GM12878 (cell line): ENCODE data around the gene AOC3. TPM values are rescaled to one million over a fixed set of nuclear protein-coding genes. Genes with fewer than 3 reads are reported as not detected.

ENCODE experiments used
- ATAC-seq: fragments of 200-7000 bp; cut with Tn5 transposase; 3 replicates; pipeline ENCODE4 v1.9.1; 2020; ENCODE audit warnings: mild to moderate bottlenecking, moderate library complexity
- BruUV-seq: library from RNA; stranded (reverse); fragments of 400-500 nt; replicated peaks from 2 replicates; lab custom pipeline; 2021; lab: Mats Ljungman, UMichigan
- CTCF ChIA-PET: fragments of 300-600 bp; sonication (Branson Sonifier 250); formaldehyde crosslinking; extraction: SDS; loops from one replicate; lab custom pipeline; 2021; ENCODE audit warnings: inconsistent platforms; lab: Yijun Ruan, JAX
- POLR2A ChIA-PET: fragments of 350-600 bp; formaldehyde crosslinking; extraction: SDS; loops from one replicate; lab custom pipeline; 2021; ENCODE audit warnings: inconsistent platforms; lab: Charles Lee
- RAD21 ChIA-PET: fragments of 300-600 bp; sonication (Branson Sonifier 250); formaldehyde crosslinking; loops from one replicate; lab custom pipeline; 2023; ENCODE audit warnings: antibody characterized with exemption; ENCODE audit not compliant: unreplicated experiment; lab: Charles Lee
- SMC1A ChIA-PET: fragments of 300-600 bp; sonication (Branson Sonifier 250); formaldehyde crosslinking; loops from one replicate; lab custom pipeline; 2023; ENCODE audit not compliant: unreplicated experiment, uncharacterized antibody; lab: Charles Lee
- DNase-seq: peaks from one replicate; pipeline ENCODE4 v3.0.0-alpha.2; 2011; ENCODE audit warnings: low read depth, low spot score
- FAIRE-seq: peaks from 3 replicates; lab custom pipeline; 2011; peaks lifted over from hg19 to GRCh38; lab: Jason Lieb, UNC
- H2AFZ ChIP-seq: 2 replicates; pipeline ENCODE4 v1.6.0; 2011; ENCODE audit warnings: low read depth, low read length, control low read depth; ENCODE audit not compliant: control insufficient read depth
- H3K27ac ChIP-seq: 2 replicates; pipeline ENCODE4 v1.5.1; 2011; ENCODE audit warnings: control low read depth; ENCODE audit not compliant: control insufficient read depth, insufficient read depth
- H3K27me3 ChIP-seq, 2 experiments: replicated peaks in 1 of 2; 2 replicates each; pipeline versions ENCODE4 v1.6.0 to v1.6.1; 2011; ENCODE audit warnings: low read length in 1 of 2; ENCODE audit not compliant: control insufficient read depth in 2 of 2, insufficient read depth in 2 of 2
- H3K36me3 ChIP-seq, 2 experiments: 2 replicates each; pipeline ENCODE4 v1.5.1; 2011; ENCODE audit warnings: low read length in 1 of 2; ENCODE audit not compliant: control insufficient read depth in 2 of 2, insufficient read depth in 2 of 2
- H3K4me1 ChIP-seq: 2 replicates; pipeline ENCODE4 v1.6.1; 2011; ENCODE audit warnings: mild to moderate bottlenecking, low read length, moderate library complexity, mixed read lengths; ENCODE audit not compliant: control insufficient read depth, insufficient read depth
- H3K4me2 ChIP-seq: 2 replicates; pipeline ENCODE4 v1.6.0; 2011; ENCODE audit warnings: control low read depth; ENCODE audit not compliant: control insufficient read depth, insufficient read depth
- H3K4me3 ChIP-seq: fragments of 200-600 bp; sonication (generic); 2 replicates; pipeline ENCODE4 v1.5.1; 2016
- H3K79me2 ChIP-seq: 2 replicates; pipeline ENCODE4 v1.6.0; 2011; ENCODE audit warnings: low read length; ENCODE audit not compliant: control insufficient read depth, insufficient read depth
- H3K9ac ChIP-seq: 2 replicates; pipeline ENCODE4 v1.8.0; 2011; ENCODE audit warnings: low read length, control low read depth, mixed read lengths; ENCODE audit not compliant: control insufficient read depth, insufficient read depth
- H3K9me3 ChIP-seq: replicated peaks from 3 replicates; pipeline ENCODE4 v1.5.1; 2011; ENCODE audit warnings: mild to moderate bottlenecking, low read length; ENCODE audit not compliant: control insufficient read depth, insufficient read depth
- H4K20me1 ChIP-seq: 2 replicates; pipeline ENCODE4 v1.6.0; 2011; ENCODE audit not compliant: control insufficient read depth, insufficient read depth
- CREM ChIP-seq: IDR thresholded peaks from 2 replicates; pipeline ENCODE4 v1.6.1; 2014; ENCODE audit warnings: antibody characterized with exemption, low read depth
- DPF2 ChIP-seq: fragments of 450-650 bp; IDR thresholded peaks from 2 replicates; pipeline ENCODE4 v1.6.1; 2017; ENCODE audit warnings: mild to moderate bottlenecking
- FOXM1 ChIP-seq: IDR thresholded peaks from 2 replicates; pipeline ENCODE4 v1.6.1; 2012; ENCODE audit warnings: low read depth, mild to moderate bottlenecking, inconsistent platforms, low read length, moderate library complexity
- LARP7 ChIP-seq: fragments of 450-650 bp; IDR thresholded peaks from 2 replicates; pipeline ENCODE4 v1.6.1; 2017; ENCODE audit warnings: mild to moderate bottlenecking
- NR2C1 ChIP-seq: fragments of 450-650 bp; IDR thresholded peaks from 2 replicates; pipeline ENCODE4 v1.6.1; 2017; ENCODE audit warnings: antibody characterized with exemption, mild to moderate bottlenecking, moderate library complexity
- PAX8 ChIP-seq: fragments of 450-650 bp; IDR thresholded peaks from 2 replicates; pipeline ENCODE4 v1.6.1; 2017; ENCODE audit warnings: mild to moderate bottlenecking, moderate library complexity
- RB1 ChIP-seq: fragments of 450-650 bp; formaldehyde crosslinking; IDR thresholded peaks from 2 replicates; pipeline ENCODE4 v1.6.1; 2017; ENCODE audit warnings: mild to moderate bottlenecking, borderline replicate concordance
- SREBF2 ChIP-seq: IDR thresholded peaks from 2 replicates; pipeline ENCODE4 v1.6.1; 2012; ENCODE audit warnings: mild to moderate bottlenecking, low read length
- SRF ChIP-seq, 2 experiments: IDR thresholded peaks; 2 replicates each; pipeline ENCODE4 v1.6.1; 2011; ENCODE audit warnings: low read depth in 2 of 2, low read length in 2 of 2, mild to moderate bottlenecking in 1 of 2, moderate library complexity in 1 of 2
- TCF7 ChIP-seq: IDR thresholded peaks from 2 replicates; pipeline ENCODE4 v1.6.1; 2014; ENCODE audit warnings: antibody characterized with exemption, borderline replicate concordance
- YY1 ChIP-seq: IDR thresholded peaks from 2 replicates; pipeline ENCODE4 v1.6.1; 2011; ENCODE audit warnings: low read depth, mild to moderate bottlenecking, low read length
- WGBS: methylation state at CpG from one replicate; pipeline ENCODE4 v1.1.6; 2016; ENCODE audit warnings: low lambda C conversion rate; ENCODE audit not compliant: insufficient replicate concordance, insufficient coverage; ENCODE audit errors: missing lambda C conversion rate; 5-methylcytosine and 5-hydroxymethylcytosine counted together
- in situ Hi-C: fragments of 300-500 bp; cut with MboI; formaldehyde crosslinking; loops from 9 replicates; pipeline ENCODE4 v1.14.3; 2018; ENCODE audit warnings: mixed read lengths
- intact Hi-C: fragments of 100-400 bp; cut with micrococcal nuclease; formaldehyde crosslinking; loops from one replicate; pipeline ENCODE4 v1.14.2; 2022; ENCODE audit not compliant: unreplicated experiment
- polyA plus RNA-seq, 11 experiments: library from polyadenylated mRNA; depleted of rRNA in 4 of 11; unstranded in 6 of 11; stranded (reverse) in 5 of 11; fragments of >200 nt; fragmentation: Nextera tagmentation in 4 of 11; fragmentation: Illumina TruSeq in 1 of 11; extraction: Ambion mirVana in 4 of 11; extraction: Trizol in 1 of 11; gene quantifications; 1 replicate in 1 of 11; 2 replicates in 10 of 11; pipeline versions ENCODE4 v1.2.1 to v1.2.3, GENCODE V29; 2011 to 2016; ENCODE audit warnings: inconsistent platforms in 2 of 11, missing spikeins in 2 of 11, low read depth in 1 of 11
- total RNA-seq, 4 experiments: library from RNA; depleted of rRNA in 3 of 4; stranded (reverse); fragments of >200 nt in 3 of 4; fragmentation: Illumina TruSeq in 1 of 4; extraction: Trizol in 1 of 4; gene quantifications; 2 replicates each; pipeline versions ENCODE4 v1.2.1 to v1.2.3, GENCODE V29; 2013 to 2021
- TF ChIP-seq, protein P1 (sequence below): fragments of 450-650 bp; IDR thresholded peaks from 2 replicates; pipeline ENCODE4 v1.6.1; 2017; ENCODE audit warnings: mild to moderate bottlenecking, moderate library complexity
- TF ChIP-seq, protein P2 (sequence below): fragments of 450-650 bp; IDR thresholded peaks from 2 replicates; pipeline ENCODE4 v1.6.1; 2016; ENCODE audit warnings: mild to moderate bottlenecking
- TF ChIP-seq, protein P3 (sequence below): fragments of 450-650 bp; IDR thresholded peaks from 2 replicates; pipeline ENCODE4 v1.6.1; 2017; ENCODE audit warnings: antibody characterized with exemption, mild to moderate bottlenecking, moderate library complexity

AOC3 gene
- total and polyA plus RNA-seq, 10 of the 15 experiments (the other 5 are each of a cell fraction or from before 2014, with no cell fraction given), result 0.02 to 0.91 (median 0.34) TPM; not detected in 2

DNA sequence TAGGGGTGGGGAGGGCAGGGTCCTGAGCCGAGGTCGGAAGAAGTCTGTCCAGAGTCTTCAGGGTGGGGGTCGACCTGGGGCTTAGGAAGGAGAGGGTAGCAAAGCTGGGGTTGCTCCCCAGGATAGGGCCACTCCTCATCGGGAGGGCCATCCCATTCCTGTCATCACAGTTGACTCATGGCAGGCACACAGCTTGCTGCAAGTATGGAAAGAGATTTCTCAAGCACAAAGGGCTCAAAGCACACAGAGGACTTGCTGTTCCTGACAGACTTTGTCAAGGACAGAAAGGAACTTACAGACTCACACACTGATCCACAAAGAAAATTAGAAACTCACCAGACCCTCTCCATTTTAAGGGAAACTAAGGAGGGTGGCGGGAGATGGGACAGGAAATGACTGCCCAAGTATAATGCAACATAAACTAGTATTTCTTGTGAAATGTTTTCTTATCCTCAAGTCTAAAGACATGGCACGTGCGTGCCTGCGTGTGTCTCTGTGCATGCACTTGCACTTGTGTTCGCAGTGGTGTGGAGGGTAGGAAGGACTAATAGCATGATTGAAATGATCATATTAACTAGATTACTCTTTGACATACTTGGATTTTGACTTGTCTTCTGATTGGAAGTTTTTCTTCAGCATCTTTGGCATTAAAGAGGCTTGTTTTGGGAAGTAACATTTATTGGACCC lies 4.3 kb upstream of the AOC3 start (continued):
- TF ChIP-seq, protein P1, sequence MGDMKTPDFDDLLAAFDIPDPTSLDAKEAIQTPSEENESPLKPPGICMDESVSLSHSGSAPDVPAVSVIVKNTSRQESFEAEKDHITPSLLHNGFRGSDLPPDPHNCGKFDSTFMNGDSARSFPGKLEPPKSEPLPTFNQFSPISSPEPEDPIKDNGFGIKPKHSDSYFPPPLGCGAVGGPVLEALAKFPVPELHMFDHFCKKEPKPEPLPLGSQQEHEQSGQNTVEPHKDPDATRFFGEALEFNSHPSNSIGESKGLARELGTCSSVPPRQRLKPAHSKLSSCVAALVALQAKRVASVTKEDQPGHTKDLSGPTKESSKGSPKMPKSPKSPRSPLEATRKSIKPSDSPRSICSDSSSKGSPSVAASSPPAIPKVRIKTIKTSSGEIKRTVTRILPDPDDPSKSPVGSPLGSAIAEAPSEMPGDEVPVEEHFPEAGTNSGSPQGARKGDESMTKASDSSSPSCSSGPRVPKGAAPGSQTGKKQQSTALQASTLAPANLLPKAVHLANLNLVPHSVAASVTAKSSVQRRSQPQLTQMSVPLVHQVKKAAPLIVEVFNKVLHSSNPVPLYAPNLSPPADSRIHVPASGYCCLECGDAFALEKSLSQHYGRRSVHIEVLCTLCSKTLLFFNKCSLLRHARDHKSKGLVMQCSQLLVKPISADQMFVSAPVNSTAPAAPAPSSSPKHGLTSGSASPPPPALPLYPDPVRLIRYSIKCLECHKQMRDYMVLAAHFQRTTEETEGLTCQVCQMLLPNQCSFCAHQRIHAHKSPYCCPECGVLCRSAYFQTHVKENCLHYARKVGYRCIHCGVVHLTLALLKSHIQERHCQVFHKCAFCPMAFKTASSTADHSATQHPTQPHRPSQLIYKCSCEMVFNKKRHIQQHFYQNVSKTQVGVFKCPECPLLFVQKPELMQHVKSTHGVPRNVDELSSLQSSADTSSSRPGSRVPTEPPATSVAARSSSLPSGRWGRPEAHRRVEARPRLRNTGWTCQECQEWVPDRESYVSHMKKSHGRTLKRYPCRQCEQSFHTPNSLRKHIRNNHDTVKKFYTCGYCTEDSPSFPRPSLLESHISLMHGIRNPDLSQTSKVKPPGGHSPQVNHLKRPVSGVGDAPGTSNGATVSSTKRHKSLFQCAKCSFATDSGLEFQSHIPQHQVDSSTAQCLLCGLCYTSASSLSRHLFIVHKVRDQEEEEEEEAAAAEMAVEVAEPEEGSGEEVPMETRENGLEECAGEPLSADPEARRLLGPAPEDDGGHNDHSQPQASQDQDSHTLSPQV, result no peak

DNA sequence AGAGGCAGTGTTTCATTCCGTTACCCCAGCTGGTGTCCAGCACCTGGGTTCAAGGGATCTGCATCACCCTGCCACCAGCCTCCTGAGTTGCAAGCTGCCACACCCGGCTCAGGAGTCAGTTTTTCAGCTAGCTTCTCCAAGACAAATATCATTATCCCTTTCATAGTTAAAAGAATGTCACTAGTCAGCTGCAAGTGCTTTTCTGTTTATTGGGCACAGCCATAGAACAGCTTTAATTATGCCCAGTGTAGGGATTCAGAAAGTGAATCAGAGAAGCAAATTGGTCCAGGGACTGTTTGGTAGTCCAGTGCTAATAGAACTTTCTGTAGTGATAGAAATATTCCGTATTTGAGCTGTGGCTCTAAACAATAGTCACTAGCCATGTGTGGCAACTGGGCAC lies 2.9 kb upstream of the AOC3 start:
- BruUV-seq, result no TSS peak
- WGBS, result 86% methylated on average over 2 of the region's 3 CpGs
- Histone ChIP-seq H3K27ac (no peak overlapping the region), H2AFZ (no peak overlapping the region), H3K27me3 (no peaks in the 10 kb centered on the region), H3K4me2 (no peak overlapping the region), H3K79me2 (no peaks in the 10 kb centered on the region), H3K4me1 (no peaks in the 10 kb centered on the region; the same call in 1 of the 2 replicates), H3K9ac (no peak overlapping the region), H3K36me3 (peaks cover 10 to 12% of the 10 kb centered on the region in 2 experiments), H3K9me3 (no peaks in the 10 kb centered on the region), H3K4me3 (no peak overlapping the region), H4K20me1 (no peaks in the 10 kb centered on the region)
- ChIA-PET CTCF (interaction anchor here (0.6 to 2.1 kb wide), 6 partner anchors 13 to 341 kb away, joined by 3 to 7 read pairs (median 3); partner anchors contain the start of genes BECN1 and RPL27), POLR2A (interaction anchor here (0.7 kb wide), 1 partner anchor 20 kb away, joined by 4 read pairs; no protein-coding TSS in a partner anchor), RAD21 (interaction anchor here (0.6 kb wide), 1 partner anchor 579 kb away, joined by 4 read pairs; no protein-coding TSS in a partner anchor), SMC1A (interaction anchor here (0.6 to 0.7 kb wide), 2 partner anchors 9 to 90 kb away, joined by 3 read pairs; no protein-coding TSS in a partner anchor)
- DNase-seq, result no peak
- intact Hi-C loops, result loop anchor here (10.0 kb wide), 1 partner anchor 147 kb away; the partner anchor contains the start of gene RPL27
- ATAC-seq, result no peak
- FAIRE-seq, result no peak
- in situ Hi-C loops, result no loop called here
- no peak for TF ChIP-seq FOXM1
- no peak for TF ChIP-seq PAX8
- no peak for TF ChIP-seq SRF (IDR thresholded peaks at IDR 0.05; ENCODE audit: low read depth in 2 of 2, low read length in 2 of 2)
- TF ChIP-seq, protein P2, sequence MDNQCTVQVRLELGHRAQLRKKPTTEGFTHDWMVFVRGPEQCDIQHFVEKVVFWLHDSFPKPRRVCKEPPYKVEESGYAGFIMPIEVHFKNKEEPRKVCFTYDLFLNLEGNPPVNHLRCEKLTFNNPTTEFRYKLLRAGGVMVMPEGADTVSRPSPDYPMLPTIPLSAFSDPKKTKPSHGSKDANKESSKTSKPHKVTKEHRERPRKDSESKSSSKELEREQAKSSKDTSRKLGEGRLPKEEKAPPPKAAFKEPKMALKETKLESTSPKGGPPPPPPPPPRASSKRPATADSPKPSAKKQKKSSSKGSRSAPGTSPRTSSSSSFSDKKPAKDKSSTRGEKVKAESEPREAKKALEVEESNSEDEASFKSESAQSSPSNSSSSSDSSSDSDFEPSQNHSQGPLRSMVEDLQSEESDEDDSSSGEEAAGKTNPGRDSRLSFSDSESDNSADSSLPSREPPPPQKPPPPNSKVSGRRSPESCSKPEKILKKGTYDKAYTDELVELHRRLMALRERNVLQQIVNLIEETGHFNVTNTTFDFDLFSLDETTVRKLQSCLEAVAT, result no peak
- TF ChIP-seq SREBF2, result no peak
- TF ChIP-seq YY1, result no peak
- TF ChIP-seq LARP7, result no peak
- TF ChIP-seq RB1, result no peak
- TF ChIP-seq, protein P3, sequence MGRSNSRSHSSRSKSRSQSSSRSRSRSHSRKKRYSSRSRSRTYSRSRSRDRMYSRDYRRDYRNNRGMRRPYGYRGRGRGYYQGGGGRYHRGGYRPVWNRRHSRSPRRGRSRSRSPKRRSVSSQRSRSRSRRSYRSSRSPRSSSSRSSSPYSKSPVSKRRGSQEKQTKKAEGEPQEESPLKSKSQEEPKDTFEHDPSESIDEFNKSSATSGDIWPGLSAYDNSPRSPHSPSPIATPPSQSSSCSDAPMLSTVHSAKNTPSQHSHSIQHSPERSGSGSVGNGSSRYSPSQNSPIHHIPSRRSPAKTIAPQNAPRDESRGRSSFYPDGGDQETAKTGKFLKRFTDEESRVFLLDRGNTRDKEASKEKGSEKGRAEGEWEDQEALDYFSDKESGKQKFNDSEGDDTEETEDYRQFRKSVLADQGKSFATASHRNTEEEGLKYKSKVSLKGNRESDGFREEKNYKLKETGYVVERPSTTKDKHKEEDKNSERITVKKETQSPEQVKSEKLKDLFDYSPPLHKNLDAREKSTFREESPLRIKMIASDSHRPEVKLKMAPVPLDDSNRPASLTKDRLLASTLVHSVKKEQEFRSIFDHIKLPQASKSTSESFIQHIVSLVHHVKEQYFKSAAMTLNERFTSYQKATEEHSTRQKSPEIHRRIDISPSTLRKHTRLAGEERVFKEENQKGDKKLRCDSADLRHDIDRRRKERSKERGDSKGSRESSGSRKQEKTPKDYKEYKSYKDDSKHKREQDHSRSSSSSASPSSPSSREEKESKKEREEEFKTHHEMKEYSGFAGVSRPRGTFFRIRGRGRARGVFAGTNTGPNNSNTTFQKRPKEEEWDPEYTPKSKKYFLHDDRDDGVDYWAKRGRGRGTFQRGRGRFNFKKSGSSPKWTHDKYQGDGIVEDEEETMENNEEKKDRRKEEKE, result no peak
- no peak for TF ChIP-seq CREM
- no peak for TF ChIP-seq NR2C1
- no peak for TF ChIP-seq DPF2
- no peak for TF ChIP-seq TCF7
